ENCODE data around the gene LRRC72.

LRRC72 gene

GRCh38 chr7:16564023-16564380, 37.4 kb downstream of the LRRC72 start:
- Histone ChIP-seq H4K20me1 (ENCODE audit: insufficient read depth) (no peaks in the 10 kb centered on the region), H3K4me2 (no peak overlapping the region), H3K27me3 (ENCODE audit: insufficient read depth, low read depth) (no peaks in the 10 kb centered on the region), H3K27ac (no peak overlapping the region), H2AFZ (ENCODE audit: low read depth) (no peak overlapping the region), H3K4me1 (ENCODE audit: low read depth, poor library complexity, severe bottlenecking) (peaks cover 6% of the 10 kb centered on the region), H3K36me3 (ENCODE audit: insufficient read depth) (no peaks in the 10 kb centered on the region), H3K9ac (no peak overlapping the region), H3K4me3 (IDR thresholded peaks at IDR 0.05; ENCODE audit: insufficient read depth, low read depth, low read length) (no peak overlapping the region), H3K79me2 (ENCODE audit: insufficient read depth, low read depth) (no peaks in the 10 kb centered on the region)
- TF ChIP-seq, protein P1, sequence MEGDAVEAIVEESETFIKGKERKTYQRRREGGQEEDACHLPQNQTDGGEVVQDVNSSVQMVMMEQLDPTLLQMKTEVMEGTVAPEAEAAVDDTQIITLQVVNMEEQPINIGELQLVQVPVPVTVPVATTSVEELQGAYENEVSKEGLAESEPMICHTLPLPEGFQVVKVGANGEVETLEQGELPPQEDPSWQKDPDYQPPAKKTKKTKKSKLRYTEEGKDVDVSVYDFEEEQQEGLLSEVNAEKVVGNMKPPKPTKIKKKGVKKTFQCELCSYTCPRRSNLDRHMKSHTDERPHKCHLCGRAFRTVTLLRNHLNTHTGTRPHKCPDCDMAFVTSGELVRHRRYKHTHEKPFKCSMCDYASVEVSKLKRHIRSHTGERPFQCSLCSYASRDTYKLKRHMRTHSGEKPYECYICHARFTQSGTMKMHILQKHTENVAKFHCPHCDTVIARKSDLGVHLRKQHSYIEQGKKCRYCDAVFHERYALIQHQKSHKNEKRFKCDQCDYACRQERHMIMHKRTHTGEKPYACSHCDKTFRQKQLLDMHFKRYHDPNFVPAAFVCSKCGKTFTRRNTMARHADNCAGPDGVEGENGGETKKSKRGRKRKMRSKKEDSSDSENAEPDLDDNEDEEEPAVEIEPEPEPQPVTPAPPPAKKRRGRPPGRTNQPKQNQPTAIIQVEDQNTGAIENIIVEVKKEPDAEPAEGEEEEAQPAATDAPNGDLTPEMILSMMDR (conservative IDR thresholded peaks at IDR 0.05; ENCODE audit: low read depth, low read length), result no peak

- Histone ChIP-seq H3K4me3 (IDR thresholded peaks at IDR 0.05; ENCODE audit: insufficient read depth, low read depth, low read length) (no peak overlapping the region), H2AFZ (ENCODE audit: low read depth) (no peak overlapping the region), H4K20me1 (ENCODE audit: insufficient read depth) (no peaks in the 10 kb centered on the region), H3K27me3 (ENCODE audit: insufficient read depth, low read depth) (no peaks in the 10 kb centered on the region), H3K4me1 (ENCODE audit: low read depth, poor library complexity, severe bottlenecking) (peaks cover 6% of the 10 kb centered on the region), H3K9ac (no peak overlapping the region), H3K4me2 (no peak overlapping the region), H3K36me3 (ENCODE audit: insufficient read depth) (no peaks in the 10 kb centered on the region), H3K79me2 (ENCODE audit: insufficient read depth, low read depth) (no peaks in the 10 kb centered on the region), H3K27ac (no peak overlapping the region)
- TF ChIP-seq, protein P1 (conservative IDR thresholded peaks at IDR 0.05; ENCODE audit: low read depth, low read length), result peak; percentile 84
Observed at GRCh38 chr7:16564909-16565426, 38.3 kb downstream of the LRRC72 start.

DNA sequence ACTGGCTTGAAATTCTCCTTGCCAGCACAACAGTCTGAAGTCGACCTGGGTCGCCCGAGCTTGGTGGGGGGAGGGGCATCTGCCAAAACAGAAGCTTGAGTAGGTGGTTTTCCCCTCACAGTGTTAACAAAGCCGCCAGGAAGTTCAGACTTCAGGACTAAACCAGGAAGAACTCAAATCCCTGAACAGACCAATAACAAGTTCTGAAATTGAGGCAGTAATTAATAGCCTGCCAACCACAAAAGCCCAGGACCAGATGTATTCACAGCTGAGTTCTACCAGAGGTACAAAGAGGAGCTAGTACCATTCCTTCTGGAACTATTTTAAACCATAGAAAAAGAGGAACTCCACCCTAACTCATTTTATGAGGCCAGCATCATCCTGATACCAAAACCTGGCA, 45.3 kb downstream of the LRRC72 start:
- no peak overlapping the region for H3K4me3 ChIP-seq (IDR thresholded peaks at IDR 0.05; ENCODE audit: insufficient read depth, low read depth, low read length)
- no peaks in the 10 kb centered on the region for H3K36me3 ChIP-seq (ENCODE audit: insufficient read depth)
- no peak overlapping the region for H2AFZ ChIP-seq (ENCODE audit: low read depth)
- H3K4me1 ChIP-seq (ENCODE audit: low read depth, poor library complexity, severe bottlenecking), result no peaks in the 10 kb centered on the region
- TF ChIP-seq, protein P1 (conservative IDR thresholded peaks at IDR 0.05; ENCODE audit: low read depth, low read length), result no peak
- no peak overlapping the region for H3K27ac ChIP-seq
- H4K20me1 ChIP-seq (ENCODE audit: insufficient read depth), result no peaks in the 10 kb centered on the region
- no peaks in the 10 kb centered on the region for H3K79me2 ChIP-seq (ENCODE audit: insufficient read depth, low read depth)
- H3K9ac ChIP-seq, result no peak overlapping the region
- no peak overlapping the region for H3K4me2 ChIP-seq
- H3K27me3 ChIP-seq (ENCODE audit: insufficient read depth, low read depth), result no peaks in the 10 kb centered on the region

GRCh38 chr7:16579216-16579615, 52.6 kb downstream of the LRRC72 start:
- H3K4me3 ChIP-seq (IDR thresholded peaks at IDR 0.05; ENCODE audit: insufficient read depth, low read depth, low read length), result no peak overlapping the region
- no peaks in the 10 kb centered on the region for H4K20me1 ChIP-seq (ENCODE audit: insufficient read depth)
- H3K36me3 ChIP-seq (ENCODE audit: insufficient read depth), result no peaks in the 10 kb centered on the region
- H3K4me2 ChIP-seq, result no peak overlapping the region
- no peaks in the 10 kb centered on the region for H3K79me2 ChIP-seq (ENCODE audit: insufficient read depth, low read depth)
- H3K4me1 ChIP-seq (ENCODE audit: low read depth, poor library complexity, severe bottlenecking), result no peaks in the 10 kb centered on the region
- H2AFZ ChIP-seq (ENCODE audit: low read depth), result no peak overlapping the region
- TF ChIP-seq, protein P1 (conservative IDR thresholded peaks at IDR 0.05; ENCODE audit: low read depth, low read length), result no peak
- H3K27me3 ChIP-seq (ENCODE audit: insufficient read depth, low read depth), result no peaks in the 10 kb centered on the region
- H3K27ac ChIP-seq, result no peak overlapping the region
- no peak overlapping the region for H3K9ac ChIP-seq
